AG04450 (cell line): ENCODE measurements around the gene EFCAB9. TPM values are rescaled to one million over a fixed set of nuclear protein-coding genes. Genes with fewer than 3 reads are reported as not detected.
A peak's percentile ranks its signal among the peaks of the same experiment; 100 is the strongest.
"Not testable (repeated sequence)": the region's sequence is repeated elsewhere in the genome, so short reads cannot be mapped to it uniquely, and the experiment has no call there.

Source experiments
- CTCF ChIA-PET: fragments of 300-600, 350-600 bp; formaldehyde crosslinking; extraction: SDS; loops from one replicate; lab custom pipeline; 2022; ENCODE audit warnings: antibody characterized with exemption, inconsistent platforms; lab: Charles Lee
- POLR2A ChIA-PET: fragments of 350-600 bp; formaldehyde crosslinking; extraction: SDS; loops from one replicate; lab custom pipeline; 2021; ENCODE audit warnings: antibody characterized with exemption, inconsistent platforms; lab: Yijun Ruan, JAX
- DNase-seq: peaks from one replicate; pipeline ENCODE4 v3.0.0-alpha.2; 2011; ENCODE audit warnings: low read depth, low spot score
- H3K27ac ChIP-seq: one replicate; pipeline ENCODE4 v1.5.1; 2012; ENCODE audit warnings: low read depth, low read length, control low read depth
- H3K27me3 ChIP-seq: one replicate; pipeline ENCODE4 v1.6.0; 2012; ENCODE audit warnings: low read length; ENCODE audit not compliant: control insufficient read depth, insufficient read depth
- H3K4me3 ChIP-seq: 2 replicates; pipeline ENCODE4 v1.5.1; 2011; ENCODE audit warnings: mild to moderate bottlenecking, low read depth, low read length, control low read depth
- H3K9me3 ChIP-seq: 2 replicates; pipeline ENCODE4 v1.5.1; 2012; ENCODE audit warnings: low read length; ENCODE audit not compliant: control insufficient read depth, insufficient read depth
- CTCF ChIP-seq: IDR thresholded peaks from 2 replicates; pipeline ENCODE4 v1.5.1; 2011; ENCODE audit warnings: low read depth, low read length, control low read depth, inconsistent platforms
- polyA plus RNA-seq: library from polyadenylated mRNA; depleted of rRNA; stranded (reverse); fragments of >200 nt; gene quantifications from 2 replicates; pipeline ENCODE4 v1.2.3, GENCODE V29; 2011

EFCAB9 gene
- polyA plus RNA-seq, 1 experiment = not detected

GRCh38 chr5:172146748-172147092 is 47.3 kb upstream of the EFCAB9 start:
- DNase-seq = no peak
- Histone ChIP-seq H3K27ac (no peak overlapping the region), H3K4me3 (no peak overlapping the region), H3K9me3 (no peaks in the 10 kb centered on the region), H3K27me3 (no peaks in the 10 kb centered on the region)
- ChIA-PET POLR2A (no interaction called here), CTCF (no interaction called here)
- TF ChIP-seq CTCF = no peak

GRCh38 chr5:172147857-172148256 is 46.1 kb upstream of the EFCAB9 start:
- H3K4me3 ChIP-seq = no peak overlapping the region
- POLR2A ChIA-PET = no interaction called here
- TF ChIP-seq CTCF = no peak
- DNase-seq = no peak
- no peaks in the 10 kb centered on the region for H3K9me3 ChIP-seq
- H3K27ac ChIP-seq = no peak overlapping the region
- H3K27me3 ChIP-seq = no peaks in the 10 kb centered on the region
- CTCF ChIA-PET = no interaction called here

- DNase-seq = no peak
- TF ChIP-seq CTCF = no peak
- Histone ChIP-seq H3K9me3 (no peaks in the 10 kb centered on the region), H3K27ac (no peak overlapping the region), H3K27me3 (no peaks in the 10 kb centered on the region), H3K4me3 (no peak overlapping the region)
- ChIA-PET POLR2A (interaction anchor here (0.5 kb wide), 1 partner anchor 236 kb away, joined by 3 read pairs; no protein-coding TSS in a partner anchor), CTCF (no interaction called here)
Observed at GRCh38 chr5:172148381-172148780, 45.6 kb upstream of the EFCAB9 start.

GRCh38 chr5:172149073-172149472 is 44.9 kb upstream of the EFCAB9 start:
- peak; percentile 32 for DNase-seq
- CTCF ChIA-PET = no interaction called here
- POLR2A ChIA-PET = interaction anchor here (0.5 kb wide), 1 partner anchor 235 kb away, joined by 3 read pairs; no protein-coding TSS in a partner anchor
- TF ChIP-seq CTCF = no peak
- no peak overlapping the region for H3K4me3 ChIP-seq
- no peaks in the 10 kb centered on the region for H3K9me3 ChIP-seq
- H3K27me3 ChIP-seq = no peaks in the 10 kb centered on the region
- H3K27ac ChIP-seq = peak overlapping the region; percentile 39

- POLR2A ChIA-PET, DNase-seq, H3K9me3 ChIP-seq, H3K4me3 ChIP-seq, H3K27me3 ChIP-seq: not testable (repeated sequence)
- CTCF ChIA-PET = interaction anchor here (1.2 kb wide), 1 partner anchor 39 kb away, joined by 3 read pairs; no protein-coding TSS in a partner anchor
- peak overlapping the region; percentile 39 for H3K27ac ChIP-seq
Observed at GRCh38 chr5:172149481-172149880, 44.5 kb upstream of the EFCAB9 start.
